ENCODE results near the gene SETD7. TPM values are rescaled to one million over a fixed set of nuclear protein-coding genes. Genes with fewer than 3 reads are reported as not detected.

SETD7 gene
- total RNA-seq, 1 donor from 2014 or later = 59.0 TPM

- no peak overlapping the region for H3K27ac ChIP-seq (ENCODE audit: low read depth, low read length)
- no peaks in the 10 kb centered on the region for H3K9me3 ChIP-seq (ENCODE audit: control insufficient read depth in 3 of 3, low read length in 3 of 3)
- H3K27me3 ChIP-seq (ENCODE audit: control insufficient read depth in 3 of 3, insufficient read depth in 3 of 3, low read length in 3 of 3) = no peaks in the 10 kb centered on the region
- no peak overlapping the region for H3K9ac ChIP-seq (ENCODE audit: low read depth in 1 of 3, low read length in 3 of 3)
- H3K4me1 ChIP-seq (ENCODE audit: control insufficient read depth in 3 of 3, insufficient read depth in 3 of 3, low read length in 3 of 3) = no peaks in the 10 kb centered on the region
- H3K4me3 ChIP-seq (ENCODE audit: low read length in 3 of 3) = no peak overlapping the region
- H3K36me3 ChIP-seq (ENCODE audit: control insufficient read depth in 3 of 3, insufficient read depth in 3 of 3, low read length in 3 of 3) = no peaks in the 10 kb centered on the region
Observed at GRCh38 chr4:139575072-139575471, 19.1 kb upstream of the SETD7 start.

GRCh38 chr4:139574641-139575040 is 18.6 kb upstream of the SETD7 start:
- no peaks in the 10 kb centered on the region for H3K9me3 ChIP-seq (ENCODE audit: control insufficient read depth in 3 of 3, low read length in 3 of 3)
- no peak overlapping the region for H3K9ac ChIP-seq (ENCODE audit: low read depth in 1 of 3, low read length in 3 of 3)
- H3K4me3 ChIP-seq (ENCODE audit: low read length in 3 of 3) = no peak overlapping the region
- H3K36me3 ChIP-seq (ENCODE audit: control insufficient read depth in 3 of 3, insufficient read depth in 3 of 3, low read length in 3 of 3) = no peaks in the 10 kb centered on the region
- H3K27me3 ChIP-seq (ENCODE audit: control insufficient read depth in 3 of 3, insufficient read depth in 3 of 3, low read length in 3 of 3) = no peaks in the 10 kb centered on the region
- no peaks in the 10 kb centered on the region for H3K4me1 ChIP-seq (ENCODE audit: control insufficient read depth in 3 of 3, insufficient read depth in 3 of 3, low read length in 3 of 3)
- no peak overlapping the region for H3K27ac ChIP-seq (ENCODE audit: low read depth, low read length)

GRCh38 chr4:139568206-139568955 is 12.4 kb upstream of the SETD7 start:
- Histone ChIP-seq H3K36me3 (ENCODE audit: control insufficient read depth in 3 of 3, insufficient read depth in 3 of 3, low read length in 3 of 3) (no peaks in the 10 kb centered on the region), H3K27ac (ENCODE audit: low read depth, low read length) (no peak overlapping the region), H3K4me3 (ENCODE audit: low read length in 3 of 3) (no peak overlapping the region), H3K9ac (ENCODE audit: low read depth in 1 of 3, low read length in 3 of 3) (no peak overlapping the region), H3K9me3 (ENCODE audit: control insufficient read depth in 3 of 3, low read length in 3 of 3) (no peaks in the 10 kb centered on the region), H3K4me1 (ENCODE audit: control insufficient read depth in 3 of 3, insufficient read depth in 3 of 3, low read length in 3 of 3) (peaks cover under 1 to 5% (median 4%) of the 10 kb centered on the region in 3 donors), H3K27me3 (ENCODE audit: control insufficient read depth in 3 of 3, insufficient read depth in 3 of 3, low read length in 3 of 3) (no peaks in the 10 kb centered on the region)

GRCh38 chr4:139567159-139567870 is 11.3 kb upstream of the SETD7 start:
- H3K27me3 ChIP-seq (ENCODE audit: control insufficient read depth in 3 of 3, insufficient read depth in 3 of 3, low read length in 3 of 3) = no peaks in the 10 kb centered on the region
- no peaks in the 10 kb centered on the region for H3K36me3 ChIP-seq (ENCODE audit: control insufficient read depth in 3 of 3, insufficient read depth in 3 of 3, low read length in 3 of 3)
- H3K9ac ChIP-seq (ENCODE audit: low read depth in 1 of 3, low read length in 3 of 3) = no peak overlapping the region
- peaks cover 4 to 12% (median 10%) of the 10 kb centered on the region in 3 donors for H3K4me1 ChIP-seq (ENCODE audit: control insufficient read depth in 3 of 3, insufficient read depth in 3 of 3, low read length in 3 of 3)
- H3K9me3 ChIP-seq (ENCODE audit: control insufficient read depth in 3 of 3, low read length in 3 of 3) = no peaks in the 10 kb centered on the region
- no peak overlapping the region for H3K27ac ChIP-seq (ENCODE audit: low read depth, low read length)
- no peak overlapping the region for H3K4me3 ChIP-seq (ENCODE audit: low read length in 3 of 3)

- Histone ChIP-seq H3K27me3 (ENCODE audit: control insufficient read depth in 3 of 3, insufficient read depth in 3 of 3, low read length in 3 of 3) (no peaks in the 10 kb centered on the region), H3K36me3 (ENCODE audit: control insufficient read depth in 3 of 3, insufficient read depth in 3 of 3, low read length in 3 of 3) (no peaks in the 10 kb centered on the region), H3K9me3 (ENCODE audit: control insufficient read depth in 3 of 3, low read length in 3 of 3) (no peaks in the 10 kb centered on the region), H3K4me1 (ENCODE audit: control insufficient read depth in 3 of 3, insufficient read depth in 3 of 3, low read length in 3 of 3) (peaks cover 9 to 12% (median 12%) of the 10 kb centered on the region in 3 donors), H3K4me3 (ENCODE audit: low read length in 3 of 3) (no peak overlapping the region), H3K9ac (ENCODE audit: low read depth in 1 of 3, low read length in 3 of 3) (no peak overlapping the region), H3K27ac (ENCODE audit: low read depth, low read length) (no peak overlapping the region)
Observed at GRCh38 chr4:139564502-139564901, 8.5 kb upstream of the SETD7 start.

- Histone ChIP-seq H3K36me3 (ENCODE audit: control insufficient read depth in 3 of 3, insufficient read depth in 3 of 3, low read length in 3 of 3) (no peaks in the 10 kb centered on the region), H3K4me3 (ENCODE audit: low read length in 3 of 3) (no peak overlapping the region), H3K9me3 (ENCODE audit: control insufficient read depth in 3 of 3, low read length in 3 of 3) (no peaks in the 10 kb centered on the region), H3K27me3 (ENCODE audit: control insufficient read depth in 3 of 3, insufficient read depth in 3 of 3, low read length in 3 of 3) (no peaks in the 10 kb centered on the region), H3K9ac (ENCODE audit: low read depth in 1 of 3, low read length in 3 of 3) (no peak overlapping the region), H3K27ac (ENCODE audit: low read depth, low read length) (no peak overlapping the region), H3K4me1 (ENCODE audit: control insufficient read depth in 3 of 3, insufficient read depth in 3 of 3, low read length in 3 of 3) (peaks cover 9 to 16% (median 12%) of the 10 kb centered on the region in 3 donors)
Observed at GRCh38 chr4:139563515-139563914, 7.5 kb upstream of the SETD7 start.

- Histone ChIP-seq H3K27ac (ENCODE audit: low read depth, low read length) (no peak overlapping the region), H3K36me3 (ENCODE audit: control insufficient read depth in 3 of 3, insufficient read depth in 3 of 3, low read length in 3 of 3) (no peaks in the 10 kb centered on the region), H3K9ac (ENCODE audit: low read depth in 1 of 3, low read length in 3 of 3) (no peak overlapping the region), H3K27me3 (ENCODE audit: control insufficient read depth in 3 of 3, insufficient read depth in 3 of 3, low read length in 3 of 3) (no peaks in the 10 kb centered on the region), H3K4me1 (ENCODE audit: control insufficient read depth in 3 of 3, insufficient read depth in 3 of 3, low read length in 3 of 3) (peaks cover 9 to 16% (median 12%) of the 10 kb centered on the region in 3 donors), H3K4me3 (ENCODE audit: low read length in 3 of 3) (no peak overlapping the region), H3K9me3 (ENCODE audit: control insufficient read depth in 3 of 3, low read length in 3 of 3) (no peaks in the 10 kb centered on the region)
Observed at GRCh38 chr4:139562839-139563238, 6.8 kb upstream of the SETD7 start.

GRCh38 chr4:139562067-139562684 is 6.2 kb upstream of the SETD7 start:
- Histone ChIP-seq H3K9ac (ENCODE audit: low read depth in 1 of 3, low read length in 3 of 3) (no peak overlapping the region), H3K9me3 (ENCODE audit: control insufficient read depth in 3 of 3, low read length in 3 of 3) (no peaks in the 10 kb centered on the region), H3K27me3 (ENCODE audit: control insufficient read depth in 3 of 3, insufficient read depth in 3 of 3, low read length in 3 of 3) (no peaks in the 10 kb centered on the region), H3K36me3 (ENCODE audit: control insufficient read depth in 3 of 3, insufficient read depth in 3 of 3, low read length in 3 of 3) (no peaks in the 10 kb centered on the region), H3K4me3 (ENCODE audit: low read length in 3 of 3) (no peak overlapping the region), H3K27ac (ENCODE audit: low read depth, low read length) (no peak overlapping the region), H3K4me1 (ENCODE audit: control insufficient read depth in 3 of 3, insufficient read depth in 3 of 3, low read length in 3 of 3) (peaks cover 13 to 17% (median 16%) of the 10 kb centered on the region in 3 donors)

- Histone ChIP-seq H3K4me3 (ENCODE audit: low read length in 3 of 3) (no peak overlapping the region), H3K27me3 (ENCODE audit: control insufficient read depth in 3 of 3, insufficient read depth in 3 of 3, low read length in 3 of 3) (no peaks in the 10 kb centered on the region), H3K9me3 (ENCODE audit: control insufficient read depth in 3 of 3, low read length in 3 of 3) (no peaks in the 10 kb centered on the region), H3K9ac (ENCODE audit: low read depth in 1 of 3, low read length in 3 of 3) (peak overlapping the region in 1 of 3 donors; percentile 0), H3K27ac (ENCODE audit: low read depth, low read length) (peak overlapping the region; percentile 16), H3K36me3 (ENCODE audit: control insufficient read depth in 3 of 3, insufficient read depth in 3 of 3, low read length in 3 of 3) (no peaks in the 10 kb centered on the region), H3K4me1 (ENCODE audit: control insufficient read depth in 3 of 3, insufficient read depth in 3 of 3, low read length in 3 of 3) (peaks cover 16 to 23% (median 17%) of the 10 kb centered on the region in 3 donors)
Observed at GRCh38 chr4:139560406-139561104, 4.5 kb upstream of the SETD7 start.
